IMR-90 (cell line): Measurements from ENCODE around the gene SH3RF3. TPM values are rescaled to one million over a fixed set of nuclear protein-coding genes. Genes with fewer than 3 reads are reported as not detected.

Source experiments
- ATAC-seq: fragments of 200-7000 bp; cut with Tn5 transposase; 2 replicates; pipeline ENCODE4 v1.9.1; 2020; ENCODE audit warnings: low read depth, mild to moderate bottlenecking, moderate library complexity
- BruUV-seq: library from RNA; stranded (reverse); fragments of 400-500 nt; replicated peaks from 2 replicates; lab custom pipeline; 2021; lab: Mats Ljungman, UMichigan
- CTCF ChIA-PET: fragments of 300-600 bp; formaldehyde crosslinking; extraction: SDS; loops from one replicate; lab custom pipeline; 2021; ENCODE audit warnings: antibody characterized with exemption; lab: Yijun Ruan, JAX
- POLR2A ChIA-PET: fragments of 300-600 bp; sonication (Branson Sonifier 250); formaldehyde crosslinking; loops from one replicate; lab custom pipeline; 2022; ENCODE audit warnings: antibody characterized with exemption; ENCODE audit not compliant: unreplicated experiment; lab: Charles Lee
- DNase-seq: peaks from one replicate; pipeline ENCODE4 v3.0.0; 2013
- H2AFZ ChIP-seq: replicated peaks from 2 replicates; pipeline ENCODE3; 2013; ENCODE audit warnings: low read length, mild to moderate bottlenecking; ENCODE audit not compliant: poor library complexity
- H2AK5ac ChIP-seq: 2 replicates; pipeline ENCODE4 v1.6.1; 2013; ENCODE audit warnings: low read depth, low read length, inconsistent platforms
- H2AK9ac ChIP-seq: replicated peaks from 2 replicates; pipeline ENCODE3; 2013; ENCODE audit warnings: mild to moderate bottlenecking, low read depth, low read length, moderate library complexity; ENCODE audit not compliant: poor library complexity
- H2BK120ac ChIP-seq: 2 replicates; pipeline ENCODE4 v1.6.1; 2013; ENCODE audit warnings: low read depth, low read length, inconsistent platforms
- H2BK15ac ChIP-seq: 3 replicates; pipeline ENCODE4 v1.6.1; 2013; ENCODE audit warnings: low read depth, low read length, inconsistent platforms
- H2BK20ac ChIP-seq: 2 replicates; pipeline ENCODE4 v1.6.1; 2013; ENCODE audit warnings: low read depth, mild to moderate bottlenecking, inconsistent platforms, low read length, moderate library complexity
- H2BK5ac ChIP-seq: 2 replicates; pipeline ENCODE4 v1.6.1; 2013; ENCODE audit warnings: mild to moderate bottlenecking, low read depth, low read length, inconsistent platforms; ENCODE audit not compliant: poor library complexity, severe bottlenecking
- H3K14ac ChIP-seq: replicated peaks from 2 replicates; pipeline ENCODE4 v1.6.1; 2013; ENCODE audit warnings: low read depth, low read length, inconsistent platforms
- H3K18ac ChIP-seq: 2 replicates; pipeline ENCODE4 v1.6.1; 2013; ENCODE audit warnings: low read depth, low read length, control low read depth
- H3K23ac ChIP-seq: 2 replicates; pipeline ENCODE4 v1.6.1; 2013; ENCODE audit warnings: low read depth, low read length, inconsistent platforms
- H3K27ac ChIP-seq: 2 replicates; pipeline ENCODE4 v1.5.1; 2013; ENCODE audit warnings: mild to moderate bottlenecking, control low read depth, low read length; ENCODE audit not compliant: insufficient read depth
- H3K27me3 ChIP-seq: 2 replicates; pipeline ENCODE4 v1.6.1; 2013; ENCODE audit warnings: low read length; ENCODE audit not compliant: control insufficient read depth, insufficient read depth
- H3K36me3 ChIP-seq: 2 replicates; pipeline ENCODE4 v1.6.1; 2013; ENCODE audit warnings: low read length, mixed read lengths; ENCODE audit not compliant: control insufficient read depth, insufficient read depth
- H3K4ac ChIP-seq: 2 replicates; pipeline ENCODE4 v1.6.1; 2013; ENCODE audit warnings: low read depth, low read length, inconsistent platforms
- H3K4me1 ChIP-seq: 2 replicates; pipeline ENCODE4 v1.6.1; 2013; ENCODE audit warnings: low read length, mixed read lengths; ENCODE audit not compliant: control insufficient read depth, insufficient read depth
- H3K4me2 ChIP-seq: 2 replicates; pipeline ENCODE4 v1.6.1; 2013; ENCODE audit warnings: low read depth, mild to moderate bottlenecking, control low read depth, low read length, moderate library complexity
- H3K4me3 ChIP-seq: 2 replicates; pipeline ENCODE4 v1.5.1; 2013; ENCODE audit warnings: low read depth, mild to moderate bottlenecking, control low read depth, low read length, moderate library complexity; ENCODE audit not compliant: insufficient read depth
- H3K56ac ChIP-seq: 2 replicates; pipeline ENCODE4 v1.6.1; 2013; ENCODE audit warnings: low read length, inconsistent platforms; ENCODE audit not compliant: insufficient read depth; ENCODE audit errors: extremely low read depth
- H3K79me1 ChIP-seq, 2 experiments: 2 replicates each; pipeline ENCODE4 v1.6.1; 2013; ENCODE audit warnings: low read length in 2 of 2, inconsistent platforms in 1 of 2, low read depth in 1 of 2
- H3K9ac ChIP-seq: 2 replicates; pipeline ENCODE4 v1.6.1; 2013; ENCODE audit warnings: low read depth, low read length, control low read depth
- H3K9me1 ChIP-seq: 2 replicates; pipeline ENCODE4 v1.6.1; 2013; ENCODE audit warnings: low read length, inconsistent platforms; ENCODE audit not compliant: insufficient read depth
- H3K9me3 ChIP-seq: 2 replicates; pipeline ENCODE4 v1.6.1; 2013; ENCODE audit warnings: low read length; ENCODE audit not compliant: control insufficient read depth, insufficient read depth
- H4K20me1 ChIP-seq: 2 replicates; pipeline ENCODE4 v1.6.1; 2013; ENCODE audit warnings: low read length, inconsistent platforms; ENCODE audit not compliant: insufficient read depth
- H4K5ac ChIP-seq: 2 replicates; pipeline ENCODE4 v1.6.1; 2013; ENCODE audit warnings: mild to moderate bottlenecking, low read depth, low read length, control low read depth
- H4K8ac ChIP-seq, 2 experiments: 2 replicates each; pipeline ENCODE4 v1.6.1; 2013; ENCODE audit warnings: low read depth in 2 of 2, low read length in 2 of 2, control low read depth in 1 of 2, inconsistent platforms in 1 of 2
- H4K91ac ChIP-seq: 2 replicates; pipeline ENCODE4 v1.6.1; 2013; ENCODE audit warnings: low read depth, low read length, inconsistent platforms; ENCODE audit not compliant: insufficient read depth
- BHLHE40 ChIP-seq: fragments of 150-350 bp; IDR thresholded peaks from 2 replicates; pipeline ENCODE4 v1.6.1; 2016; ENCODE audit warnings: mild to moderate bottlenecking, low read depth, low read length
- CEBPB ChIP-seq: IDR thresholded peaks from 2 replicates; pipeline ENCODE4 v1.6.1; 2012; ENCODE audit warnings: low read depth, low read length, improper control_type of control experiment
- CHD1 ChIP-seq: IDR thresholded peaks from 2 replicates; pipeline ENCODE4 v1.6.1; 2012; ENCODE audit warnings: low read depth, low read length, improper control_type of control experiment
- FOS ChIP-seq: fragments of 150-350 bp; IDR thresholded peaks from 2 replicates; pipeline ENCODE4 v1.6.1; 2016; ENCODE audit warnings: low read depth, low read length
- MAFK ChIP-seq: IDR thresholded peaks from 2 replicates; pipeline ENCODE4 v1.6.1; 2012; ENCODE audit warnings: low read depth, low read length, improper control_type of control experiment
- MAZ ChIP-seq: IDR thresholded peaks from 2 replicates; pipeline ENCODE4 v1.6.1; 2012; ENCODE audit warnings: low read depth, mild to moderate bottlenecking, low read length, improper control_type of control experiment, moderate library complexity, borderline replicate concordance
- MXI1 ChIP-seq: IDR thresholded peaks from 2 replicates; pipeline ENCODE4 v1.6.1; 2012; ENCODE audit warnings: low read depth, mild to moderate bottlenecking, low read length, moderate library complexity, borderline replicate concordance
- NFE2L2 ChIP-seq: fragments of 150-350 bp; IDR thresholded peaks from 2 replicates; pipeline ENCODE4 v1.6.1; 2016; ENCODE audit warnings: low read depth, mild to moderate bottlenecking, low read length
- POLR2A ChIP-seq: IDR thresholded peaks from 2 replicates; pipeline ENCODE4 v1.6.1; 2012; ENCODE audit warnings: mild to moderate bottlenecking, low read depth, low read length
- RAD21 ChIP-seq: IDR thresholded peaks from 2 replicates; pipeline ENCODE4 v1.6.1; 2012; ENCODE audit warnings: low read length, improper control_type of control experiment
- RCOR1 ChIP-seq: IDR thresholded peaks from 2 replicates; pipeline ENCODE4 v1.6.1; 2012; ENCODE audit warnings: mild to moderate bottlenecking, low read length, improper control_type of control experiment; ENCODE audit not compliant: insufficient replicate concordance
- RFX5 ChIP-seq: IDR thresholded peaks from 2 replicates; pipeline ENCODE4 v1.8.0; 2012; ENCODE audit warnings: low read depth, mild to moderate bottlenecking, low read length, moderate library complexity
- SMC3 ChIP-seq: fragments of 150-350 bp; IDR thresholded peaks from 2 replicates; pipeline ENCODE4 v1.6.1; 2016; ENCODE audit warnings: low read depth, mild to moderate bottlenecking, antibody characterized with exemption, low read length, moderate library complexity
- WGBS, 2 experiments: methylation state at CpG; one replicate each; pipeline versions ENCODE4 v1.1.5 to v1.1.7; 2013; ENCODE audit warnings: missing lambda C conversion rate in 2 of 2; ENCODE audit not compliant: insufficient read length in 1 of 2; ENCODE audit errors: extremely low coverage in 2 of 2; 5-methylcytosine and 5-hydroxymethylcytosine counted together
- dilution Hi-C: fragments of 300-500 bp; cut with HindIII; formaldehyde crosslinking; loops from one replicate; pipeline ENCODE4 v1.14.3; 2018; ENCODE audit warnings: low sequenced_read_pairs; ENCODE audit not compliant: unreplicated experiment
- in situ Hi-C: fragments of 300-500 bp; cut with MboI; formaldehyde crosslinking; loops from 3 replicates; pipeline ENCODE4 v1.14.3; 2019; ENCODE audit warnings: low sequenced_read_pairs, inconsistent platforms, mixed read lengths
- intact Hi-C: fragments of 100-400 bp; cut with micrococcal nuclease; formaldehyde crosslinking; loops from 2 replicates; pipeline ENCODE4 v1.10.0; 2022
- polyA plus RNA-seq, 3 experiments: library from polyadenylated mRNA; depleted of rRNA; stranded (reverse); fragments of >200 nt; gene quantifications; 2 replicates each; pipeline ENCODE4 v1.2.3, GENCODE V29; 2012; ENCODE audit warnings: low replicate concordance in 1 of 3
- total RNA-seq: library from RNA; depleted of rRNA; stranded (reverse); fragments of >200 nt; gene quantifications from 2 replicates; pipeline ENCODE4 v1.2.3, GENCODE V29; 2012
- TF ChIP-seq, protein P1 (sequence below): fragments of 150-350 bp; IDR thresholded peaks from 2 replicates; pipeline ENCODE4 v1.6.1; 2016; ENCODE audit warnings: low read depth, mild to moderate bottlenecking, low read length, moderate library complexity, borderline replicate concordance
- TF ChIP-seq, protein P2 (sequence below): fragments of 150-350 bp; IDR thresholded peaks from 2 replicates; pipeline ENCODE4 v1.6.1; 2017; ENCODE audit warnings: mild to moderate bottlenecking, antibody characterized with exemption, low read length, low read depth
- TF ChIP-seq, protein P3 (sequence below): conservative IDR thresholded peaks from 2 replicates; pipeline ENCODE4 v1.5.1; 2012; ENCODE audit warnings: mild to moderate bottlenecking, low read depth, low read length, improper control_type of control experiment

The SH3RF3 gene
- total and polyA plus RNA-seq, 2 of the 4 experiments (the other 2 are of a cell fraction), result 3.4 to 5.3 TPM

DNA sequence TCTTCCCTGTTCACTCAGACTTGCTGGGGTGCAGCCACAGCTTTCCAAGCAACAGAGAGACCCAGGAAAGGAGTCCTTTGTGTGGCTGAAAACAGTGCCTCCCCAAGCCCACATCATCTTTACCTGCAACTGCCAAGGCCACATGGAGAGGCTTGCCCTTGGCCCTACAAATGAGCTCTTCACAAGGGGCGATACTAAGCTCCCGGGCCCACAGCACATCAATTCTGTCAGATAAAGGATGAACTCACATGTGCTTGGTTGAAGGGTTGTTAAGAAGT is 42.3 kb upstream of the SH3RF3 start:
- Histone ChIP-seq H3K4me1 (peaks cover 3% of the 10 kb centered on the region; the same call in 1 of the 2 replicates), H4K5ac (no peak overlapping the region), H3K9ac (no peak overlapping the region), H3K36me3 (no peaks in the 10 kb centered on the region), H2AK9ac (no peak overlapping the region), H3K23ac (no peak overlapping the region), H3K18ac (no peak overlapping the region), H4K91ac (no peak overlapping the region), H3K4ac (no peak overlapping the region), H2AFZ (no peak overlapping the region), H3K4me2 (no peak overlapping the region), H3K56ac (no peak overlapping the region), H4K8ac (no peak overlapping the region), H3K79me1 (no peaks in the 10 kb centered on the region), H3K4me3 (no peak overlapping the region), H3K27ac (no peak overlapping the region), H3K27me3 (peaks cover 27% of the 10 kb centered on the region), H2AK5ac (no peak overlapping the region), H2BK120ac (no peak overlapping the region), H3K9me1 (no peaks in the 10 kb centered on the region), H2BK15ac (no peak overlapping the region), H2BK20ac (no peak overlapping the region), H3K14ac (no peak overlapping the region), H4K20me1 (no peaks in the 10 kb centered on the region), H3K9me3 (peaks cover 4% of the 10 kb centered on the region; the same call in 1 of the 2 replicates), H2BK5ac (no peak overlapping the region)
- ATAC-seq, result no peak
- intact Hi-C loops (no loop called here), dilution Hi-C loops (no loop called here), in situ Hi-C loops (no loop called here)
- ChIA-PET POLR2A (no interaction called here), CTCF (no interaction called here)
- no peak for DNase-seq
- BruUV-seq, result no TSS peak
- no CpG with 5 or more reads among the region's 2 CpGs for WGBS, 2 experiments
- TF ChIP-seq MAFK (no peak), RCOR1 (no peak), RFX5 (no peak), MXI1 (no peak), RAD21 (no peak), BHLHE40 (no peak), MAZ (no peak), FOS (no peak), SMC3 (no peak), POLR2A (no peak), CEBPB (no peak), NFE2L2 (no peak), CHD1 (no peak)
- TF ChIP-seq, protein P1, sequence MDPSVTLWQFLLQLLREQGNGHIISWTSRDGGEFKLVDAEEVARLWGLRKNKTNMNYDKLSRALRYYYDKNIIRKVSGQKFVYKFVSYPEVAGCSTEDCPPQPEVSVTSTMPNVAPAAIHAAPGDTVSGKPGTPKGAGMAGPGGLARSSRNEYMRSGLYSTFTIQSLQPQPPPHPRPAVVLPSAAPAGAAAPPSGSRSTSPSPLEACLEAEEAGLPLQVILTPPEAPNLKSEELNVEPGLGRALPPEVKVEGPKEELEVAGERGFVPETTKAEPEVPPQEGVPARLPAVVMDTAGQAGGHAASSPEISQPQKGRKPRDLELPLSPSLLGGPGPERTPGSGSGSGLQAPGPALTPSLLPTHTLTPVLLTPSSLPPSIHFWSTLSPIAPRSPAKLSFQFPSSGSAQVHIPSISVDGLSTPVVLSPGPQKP, result no peak
- TF ChIP-seq, protein P2, sequence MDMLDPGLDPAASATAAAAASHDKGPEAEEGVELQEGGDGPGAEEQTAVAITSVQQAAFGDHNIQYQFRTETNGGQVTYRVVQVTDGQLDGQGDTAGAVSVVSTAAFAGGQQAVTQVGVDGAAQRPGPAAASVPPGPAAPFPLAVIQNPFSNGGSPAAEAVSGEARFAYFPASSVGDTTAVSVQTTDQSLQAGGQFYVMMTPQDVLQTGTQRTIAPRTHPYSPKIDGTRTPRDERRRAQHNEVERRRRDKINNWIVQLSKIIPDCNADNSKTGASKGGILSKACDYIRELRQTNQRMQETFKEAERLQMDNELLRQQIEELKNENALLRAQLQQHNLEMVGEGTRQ, result no peak
- TF ChIP-seq, protein P3, sequence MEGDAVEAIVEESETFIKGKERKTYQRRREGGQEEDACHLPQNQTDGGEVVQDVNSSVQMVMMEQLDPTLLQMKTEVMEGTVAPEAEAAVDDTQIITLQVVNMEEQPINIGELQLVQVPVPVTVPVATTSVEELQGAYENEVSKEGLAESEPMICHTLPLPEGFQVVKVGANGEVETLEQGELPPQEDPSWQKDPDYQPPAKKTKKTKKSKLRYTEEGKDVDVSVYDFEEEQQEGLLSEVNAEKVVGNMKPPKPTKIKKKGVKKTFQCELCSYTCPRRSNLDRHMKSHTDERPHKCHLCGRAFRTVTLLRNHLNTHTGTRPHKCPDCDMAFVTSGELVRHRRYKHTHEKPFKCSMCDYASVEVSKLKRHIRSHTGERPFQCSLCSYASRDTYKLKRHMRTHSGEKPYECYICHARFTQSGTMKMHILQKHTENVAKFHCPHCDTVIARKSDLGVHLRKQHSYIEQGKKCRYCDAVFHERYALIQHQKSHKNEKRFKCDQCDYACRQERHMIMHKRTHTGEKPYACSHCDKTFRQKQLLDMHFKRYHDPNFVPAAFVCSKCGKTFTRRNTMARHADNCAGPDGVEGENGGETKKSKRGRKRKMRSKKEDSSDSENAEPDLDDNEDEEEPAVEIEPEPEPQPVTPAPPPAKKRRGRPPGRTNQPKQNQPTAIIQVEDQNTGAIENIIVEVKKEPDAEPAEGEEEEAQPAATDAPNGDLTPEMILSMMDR, result no peak
